Loucy (cell line): ENCODE results near the gene PPP2R2B.

Experiments used
- EZH2phosphoT487 ChIP-seq: fragments of 200-600 bp; IDR thresholded peaks from 2 replicates; pipeline ENCODE4 v1.6.1; 2018; ENCODE audit warnings: antibody characterized with exemption, mild to moderate bottlenecking, moderate library complexity, borderline replicate concordance
- TF ChIP-seq, protein P1 (sequence below): fragments of 200-600 bp; sonication (generic); conservative IDR thresholded peaks from 2 replicates; pipeline ENCODE4 v1.5.1; 2014; ENCODE audit warnings: mild to moderate bottlenecking, antibody characterized with exemption, low read length

DNA sequence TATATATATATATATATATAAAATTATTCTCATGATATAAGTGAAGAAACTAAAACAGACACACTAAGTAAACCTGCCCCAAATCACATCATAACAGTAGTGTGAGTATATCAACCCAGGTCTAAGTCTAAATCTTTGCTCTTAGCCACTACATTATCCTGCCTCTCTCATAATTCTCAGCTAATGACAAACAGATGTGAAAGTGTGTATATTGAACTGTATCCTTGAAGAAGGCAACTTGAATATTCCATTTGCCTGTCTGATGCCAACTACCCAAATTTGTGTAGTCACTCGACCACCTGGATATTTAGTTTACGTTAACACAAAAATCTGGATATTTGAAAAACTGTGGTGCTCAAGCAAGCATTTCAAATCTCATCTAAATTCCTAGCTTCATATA is 97.4 kb downstream of the PPP2R2B start:
- TF ChIP-seq, protein P1, sequence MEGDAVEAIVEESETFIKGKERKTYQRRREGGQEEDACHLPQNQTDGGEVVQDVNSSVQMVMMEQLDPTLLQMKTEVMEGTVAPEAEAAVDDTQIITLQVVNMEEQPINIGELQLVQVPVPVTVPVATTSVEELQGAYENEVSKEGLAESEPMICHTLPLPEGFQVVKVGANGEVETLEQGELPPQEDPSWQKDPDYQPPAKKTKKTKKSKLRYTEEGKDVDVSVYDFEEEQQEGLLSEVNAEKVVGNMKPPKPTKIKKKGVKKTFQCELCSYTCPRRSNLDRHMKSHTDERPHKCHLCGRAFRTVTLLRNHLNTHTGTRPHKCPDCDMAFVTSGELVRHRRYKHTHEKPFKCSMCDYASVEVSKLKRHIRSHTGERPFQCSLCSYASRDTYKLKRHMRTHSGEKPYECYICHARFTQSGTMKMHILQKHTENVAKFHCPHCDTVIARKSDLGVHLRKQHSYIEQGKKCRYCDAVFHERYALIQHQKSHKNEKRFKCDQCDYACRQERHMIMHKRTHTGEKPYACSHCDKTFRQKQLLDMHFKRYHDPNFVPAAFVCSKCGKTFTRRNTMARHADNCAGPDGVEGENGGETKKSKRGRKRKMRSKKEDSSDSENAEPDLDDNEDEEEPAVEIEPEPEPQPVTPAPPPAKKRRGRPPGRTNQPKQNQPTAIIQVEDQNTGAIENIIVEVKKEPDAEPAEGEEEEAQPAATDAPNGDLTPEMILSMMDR, result no peak
- no peak for TF ChIP-seq EZH2phosphoT487
